Putamen (tissue), 1 donor: ENCODE results near the gene DLGAP4.
A peak's percentile ranks its signal among the peaks of the same experiment; 100 is the strongest.
"Not testable (repeated sequence)": the region's sequence is repeated elsewhere in the genome, so short reads cannot be mapped to it uniquely, and the experiment has no call there.

Experiments used
- DNase-seq: peaks from one replicate; pipeline ENCODE4 v3.0.0-alpha.2; 2016; ENCODE audit warnings: low spot score

Gene DLGAP4

GRCh38 chr20:36379914-36380313, 73.8 kb downstream of the DLGAP4 start:
- DNase-seq = not testable (repeated sequence)

- DNase-seq = no peak
These were observed 78.0 kb downstream of the DLGAP4 start for GRCh38 chr20:36384022-36384619.

GRCh38 chr20:36385503-36385902, 79.4 kb downstream of the DLGAP4 start:
- DNase-seq = no peak

GRCh38 chr20:36386236-36386635, 80.1 kb downstream of the DLGAP4 start:
- no peak for DNase-seq

- DNase-seq = no peak
These were observed 84.1 kb downstream of the DLGAP4 start for GRCh38 chr20:36390269-36390668.

- DNase-seq = no peak
These were observed 84.7 kb downstream of the DLGAP4 start for GRCh38 chr20:36390719-36391415.

- peak; percentile 50 for DNase-seq
These were observed 85.3 kb downstream of the DLGAP4 start for GRCh38 chr20:36391456-36391855.

- DNase-seq = no peak
These were observed 85.8 kb downstream of the DLGAP4 start for GRCh38 chr20:36391955-36392354.

GRCh38 chr20:36392989-36393388, 86.8 kb downstream of the DLGAP4 start:
- no peak for DNase-seq

GRCh38 chr20:36394340-36394965, 88.3 kb downstream of the DLGAP4 start:
- DNase-seq = peak; percentile 70

- DNase-seq = no peak
These were observed 90.2 kb downstream of the DLGAP4 start for GRCh38 chr20:36396340-36396739.

- no peak for DNase-seq
These were observed 90.9 kb downstream of the DLGAP4 start for GRCh38 chr20:36396847-36397630.

- DNase-seq = no peak
These were observed 92.4 kb downstream of the DLGAP4 start for GRCh38 chr20:36398515-36398914.

GRCh38 chr20:36399147-36399968, 93.2 kb downstream of the DLGAP4 start:
- DNase-seq = peak; percentile 47

- DNase-seq = peak; percentile 48
These were observed 93.9 kb downstream of the DLGAP4 start for GRCh38 chr20:36399969-36400545.

- no peak for DNase-seq
These were observed 95.0 kb downstream of the DLGAP4 start for GRCh38 chr20:36400909-36401735.

- no peak for DNase-seq
These were observed 96.6 kb downstream of the DLGAP4 start for GRCh38 chr20:36402708-36403107.

GRCh38 chr20:36404435-36404978, 98.4 kb downstream of the DLGAP4 start:
- DNase-seq = no peak

- DNase-seq = no peak
These were observed 99.1 kb downstream of the DLGAP4 start for GRCh38 chr20:36405255-36405654.

GRCh38 chr20:36407199-36407733, 101.1 kb downstream of the DLGAP4 start:
- no peak for DNase-seq
